Measurements from ENCODE around the gene GALNTL6.

DNA sequence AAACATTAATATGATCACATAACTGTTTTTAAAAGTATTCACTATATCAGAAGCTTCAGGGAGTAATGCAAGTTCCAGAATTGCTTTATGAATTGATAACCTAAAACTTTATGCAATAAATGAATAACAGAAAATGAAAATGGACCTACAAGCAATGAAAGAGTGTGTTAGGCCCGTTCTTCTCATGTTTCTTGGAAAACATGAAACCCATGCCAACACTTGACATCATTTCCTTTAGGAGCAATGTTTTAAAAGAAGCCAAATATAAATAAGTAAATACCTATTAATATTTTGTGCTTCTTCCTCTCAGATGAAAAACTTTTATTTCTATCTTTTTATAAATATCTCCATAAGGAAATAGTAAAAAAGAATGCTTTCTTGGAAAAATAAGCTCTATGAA, 1232.4 kb downstream of the GALNTL6 start:
- TF ChIP-seq, protein P1, sequence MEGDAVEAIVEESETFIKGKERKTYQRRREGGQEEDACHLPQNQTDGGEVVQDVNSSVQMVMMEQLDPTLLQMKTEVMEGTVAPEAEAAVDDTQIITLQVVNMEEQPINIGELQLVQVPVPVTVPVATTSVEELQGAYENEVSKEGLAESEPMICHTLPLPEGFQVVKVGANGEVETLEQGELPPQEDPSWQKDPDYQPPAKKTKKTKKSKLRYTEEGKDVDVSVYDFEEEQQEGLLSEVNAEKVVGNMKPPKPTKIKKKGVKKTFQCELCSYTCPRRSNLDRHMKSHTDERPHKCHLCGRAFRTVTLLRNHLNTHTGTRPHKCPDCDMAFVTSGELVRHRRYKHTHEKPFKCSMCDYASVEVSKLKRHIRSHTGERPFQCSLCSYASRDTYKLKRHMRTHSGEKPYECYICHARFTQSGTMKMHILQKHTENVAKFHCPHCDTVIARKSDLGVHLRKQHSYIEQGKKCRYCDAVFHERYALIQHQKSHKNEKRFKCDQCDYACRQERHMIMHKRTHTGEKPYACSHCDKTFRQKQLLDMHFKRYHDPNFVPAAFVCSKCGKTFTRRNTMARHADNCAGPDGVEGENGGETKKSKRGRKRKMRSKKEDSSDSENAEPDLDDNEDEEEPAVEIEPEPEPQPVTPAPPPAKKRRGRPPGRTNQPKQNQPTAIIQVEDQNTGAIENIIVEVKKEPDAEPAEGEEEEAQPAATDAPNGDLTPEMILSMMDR (IDR thresholded peaks at IDR 0.05; ENCODE audit: insufficient read depth, low read length), result no peak
- TF ChIP-seq, protein P2, sequence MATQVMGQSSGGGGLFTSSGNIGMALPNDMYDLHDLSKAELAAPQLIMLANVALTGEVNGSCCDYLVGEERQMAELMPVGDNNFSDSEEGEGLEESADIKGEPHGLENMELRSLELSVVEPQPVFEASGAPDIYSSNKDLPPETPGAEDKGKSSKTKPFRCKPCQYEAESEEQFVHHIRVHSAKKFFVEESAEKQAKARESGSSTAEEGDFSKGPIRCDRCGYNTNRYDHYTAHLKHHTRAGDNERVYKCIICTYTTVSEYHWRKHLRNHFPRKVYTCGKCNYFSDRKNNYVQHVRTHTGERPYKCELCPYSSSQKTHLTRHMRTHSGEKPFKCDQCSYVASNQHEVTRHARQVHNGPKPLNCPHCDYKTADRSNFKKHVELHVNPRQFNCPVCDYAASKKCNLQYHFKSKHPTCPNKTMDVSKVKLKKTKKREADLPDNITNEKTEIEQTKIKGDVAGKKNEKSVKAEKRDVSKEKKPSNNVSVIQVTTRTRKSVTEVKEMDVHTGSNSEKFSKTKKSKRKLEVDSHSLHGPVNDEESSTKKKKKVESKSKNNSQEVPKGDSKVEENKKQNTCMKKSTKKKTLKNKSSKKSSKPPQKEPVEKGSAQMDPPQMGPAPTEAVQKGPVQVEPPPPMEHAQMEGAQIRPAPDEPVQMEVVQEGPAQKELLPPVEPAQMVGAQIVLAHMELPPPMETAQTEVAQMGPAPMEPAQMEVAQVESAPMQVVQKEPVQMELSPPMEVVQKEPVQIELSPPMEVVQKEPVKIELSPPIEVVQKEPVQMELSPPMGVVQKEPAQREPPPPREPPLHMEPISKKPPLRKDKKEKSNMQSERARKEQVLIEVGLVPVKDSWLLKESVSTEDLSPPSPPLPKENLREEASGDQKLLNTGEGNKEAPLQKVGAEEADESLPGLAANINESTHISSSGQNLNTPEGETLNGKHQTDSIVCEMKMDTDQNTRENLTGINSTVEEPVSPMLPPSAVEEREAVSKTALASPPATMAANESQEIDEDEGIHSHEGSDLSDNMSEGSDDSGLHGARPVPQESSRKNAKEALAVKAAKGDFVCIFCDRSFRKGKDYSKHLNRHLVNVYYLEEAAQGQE (IDR thresholded peaks at IDR 0.05; ENCODE audit: insufficient replicate concordance, low read depth), result no peak

Data from HL-60 (cell line).